GM12875 (cell line): ENCODE results near the gene MGLL.
A peak's percentile ranks its signal among the peaks of the same experiment; 100 is the strongest.

Experiments
- H3K4me3 ChIP-seq: one replicate; pipeline ENCODE4 v1.5.1; 2011; ENCODE audit warnings: low read depth, low read length, control low read depth
- TF ChIP-seq, protein P1 (sequence below): IDR thresholded peaks from 2 replicates; pipeline ENCODE4 v1.5.1; 2011; ENCODE audit warnings: low read depth, mild to moderate bottlenecking, control low read depth, inconsistent platforms, low read length, moderate library complexity, borderline replicate concordance; ENCODE audit not compliant: insufficient read depth

The MGLL gene

GRCh38 chr3:127738192-127738840, 84.0 kb downstream of the MGLL start:
- TF ChIP-seq, protein P1, sequence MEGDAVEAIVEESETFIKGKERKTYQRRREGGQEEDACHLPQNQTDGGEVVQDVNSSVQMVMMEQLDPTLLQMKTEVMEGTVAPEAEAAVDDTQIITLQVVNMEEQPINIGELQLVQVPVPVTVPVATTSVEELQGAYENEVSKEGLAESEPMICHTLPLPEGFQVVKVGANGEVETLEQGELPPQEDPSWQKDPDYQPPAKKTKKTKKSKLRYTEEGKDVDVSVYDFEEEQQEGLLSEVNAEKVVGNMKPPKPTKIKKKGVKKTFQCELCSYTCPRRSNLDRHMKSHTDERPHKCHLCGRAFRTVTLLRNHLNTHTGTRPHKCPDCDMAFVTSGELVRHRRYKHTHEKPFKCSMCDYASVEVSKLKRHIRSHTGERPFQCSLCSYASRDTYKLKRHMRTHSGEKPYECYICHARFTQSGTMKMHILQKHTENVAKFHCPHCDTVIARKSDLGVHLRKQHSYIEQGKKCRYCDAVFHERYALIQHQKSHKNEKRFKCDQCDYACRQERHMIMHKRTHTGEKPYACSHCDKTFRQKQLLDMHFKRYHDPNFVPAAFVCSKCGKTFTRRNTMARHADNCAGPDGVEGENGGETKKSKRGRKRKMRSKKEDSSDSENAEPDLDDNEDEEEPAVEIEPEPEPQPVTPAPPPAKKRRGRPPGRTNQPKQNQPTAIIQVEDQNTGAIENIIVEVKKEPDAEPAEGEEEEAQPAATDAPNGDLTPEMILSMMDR: no peak
- no peak overlapping the region for H3K4me3 ChIP-seq

DNA sequence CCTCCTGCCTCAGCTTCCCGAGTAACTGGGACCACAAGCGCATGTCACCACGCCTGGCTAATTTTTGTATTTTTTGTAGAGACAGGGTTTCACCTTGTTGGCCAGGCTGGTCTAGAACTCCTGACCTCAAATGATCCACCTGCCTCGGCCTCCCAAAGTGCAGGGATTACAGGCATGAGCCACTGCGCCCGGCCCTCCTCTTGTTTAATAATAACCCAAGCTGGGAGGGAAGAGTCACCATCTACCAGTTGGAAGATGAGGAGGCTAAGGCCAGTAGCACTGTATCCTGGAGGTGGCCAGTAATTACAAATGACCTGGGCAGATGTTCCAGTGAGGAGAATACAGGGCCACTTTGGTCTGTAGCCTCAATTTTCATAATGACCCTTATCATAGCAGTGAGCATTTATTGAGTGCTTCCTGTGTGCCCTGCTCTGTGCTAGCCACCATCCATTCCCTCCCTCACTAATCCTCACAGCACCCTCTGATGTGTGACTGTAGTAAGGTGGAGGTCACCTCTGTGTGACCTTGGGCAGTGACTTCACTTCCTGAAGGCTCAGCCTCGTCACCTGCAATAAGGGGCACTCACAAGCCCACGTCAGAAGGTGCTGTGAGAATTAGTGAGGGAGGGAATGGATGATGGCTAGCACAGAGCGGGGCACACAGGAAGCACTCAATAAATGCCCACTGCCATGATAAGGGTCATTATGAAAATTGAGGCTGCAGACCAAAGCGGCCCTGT, 85.3 kb downstream of the MGLL start:
- H3K4me3 ChIP-seq: no peak overlapping the region
- TF ChIP-seq, protein P1: no peak

- peak overlapping the region; percentile 71 for H3K4me3 ChIP-seq
- TF ChIP-seq, protein P1: no peak
Observed at GRCh38 chr3:127735767-127736693, 86.3 kb downstream of the MGLL start.

- TF ChIP-seq, protein P1: no peak
- H3K4me3 ChIP-seq: peak overlapping the region; percentile 71
Observed at GRCh38 chr3:127734754-127735473, 87.4 kb downstream of the MGLL start.

- TF ChIP-seq, protein P1: no peak
- H3K4me3 ChIP-seq: peak overlapping the region; percentile 71
Observed at GRCh38 chr3:127734181-127734720, 88.1 kb downstream of the MGLL start.

DNA sequence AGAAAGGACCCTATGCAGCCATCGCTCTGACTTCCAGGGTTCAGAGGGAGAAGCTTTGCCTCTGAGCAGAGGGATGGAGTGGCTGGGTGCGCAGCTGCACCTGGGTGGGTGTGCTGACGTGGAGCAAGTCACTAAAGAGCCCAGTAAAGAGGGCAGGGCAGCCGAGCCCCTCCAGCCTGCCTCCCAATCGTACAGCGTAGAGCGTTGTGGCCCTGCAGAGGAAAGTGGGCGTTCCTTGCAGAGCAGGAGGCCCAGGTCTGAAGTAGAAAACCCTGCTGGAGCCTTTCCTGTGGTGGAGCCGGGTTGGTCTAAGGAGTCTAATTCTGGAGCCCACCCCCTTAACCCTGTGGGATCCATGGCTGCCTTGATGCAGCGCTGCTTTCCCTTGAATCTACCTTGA, 88.5 kb downstream of the MGLL start:
- TF ChIP-seq, protein P1: no peak
- H3K4me3 ChIP-seq: peak overlapping the region; percentile 71
